Mammary epithelial cell (primary cell): ENCODE results near the gene PRKCA.

ENCODE experiments used
- EZH2 ChIP-seq: IDR thresholded peaks from 2 replicates; pipeline ENCODE4 v1.6.1; 2012; ENCODE audit warnings: low read length, inconsistent platforms, borderline replicate concordance
- TF ChIP-seq, protein P1 (sequence below), 2 donors: IDR thresholded peaks in 1 of 2; conservative IDR thresholded peaks in 1 of 2; 2 replicates each; pipeline ENCODE4 v1.5.1; 2011 to 2012; ENCODE audit warnings: inconsistent platforms in 2 of 2, low read length in 2 of 2, mild to moderate bottlenecking in 2 of 2, control low read depth in 1 of 2, low read depth in 1 of 2; ENCODE audit not compliant: insufficient read depth in 1 of 2; ENCODE audit errors: extremely low read depth in 1 of 2

DNA sequence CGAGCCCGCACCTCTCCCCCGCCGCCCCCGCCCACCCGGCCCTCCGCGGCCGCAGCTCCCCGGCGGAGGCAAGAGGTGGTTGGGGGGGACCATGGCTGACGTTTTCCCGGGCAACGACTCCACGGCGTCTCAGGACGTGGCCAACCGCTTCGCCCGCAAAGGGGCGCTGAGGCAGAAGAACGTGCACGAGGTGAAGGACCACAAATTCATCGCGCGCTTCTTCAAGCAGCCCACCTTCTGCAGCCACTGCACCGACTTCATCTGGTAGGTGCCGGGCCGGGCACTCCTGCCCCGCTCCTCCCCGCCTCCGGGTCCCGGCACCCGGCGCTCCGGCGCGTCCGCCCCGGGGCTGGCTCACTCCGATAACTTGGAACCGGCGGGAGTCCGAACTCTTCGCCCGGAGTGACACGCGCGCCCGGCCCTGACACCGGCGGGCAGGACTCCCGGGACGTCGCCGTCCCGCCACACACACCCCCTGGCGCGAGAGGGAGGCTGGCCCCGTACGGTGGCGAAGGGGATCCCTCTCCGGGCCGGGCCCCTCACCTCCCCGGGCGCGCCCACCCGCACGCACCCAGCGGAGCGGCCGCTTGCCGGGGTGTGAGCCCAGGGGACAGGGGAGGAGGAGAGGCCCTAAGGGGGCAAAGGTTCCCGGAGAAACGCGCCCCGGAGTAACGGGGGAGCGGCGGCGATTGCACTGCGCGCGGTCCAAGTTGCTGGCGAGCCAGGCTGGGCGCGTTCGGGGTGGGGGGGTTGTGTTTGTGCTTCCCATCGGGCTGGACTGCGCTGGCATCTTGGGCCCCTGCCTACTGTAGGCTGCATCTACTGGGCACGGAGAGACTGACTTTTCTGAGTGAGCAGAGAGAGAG, 581 bp downstream of the PRKCA start:
- TF ChIP-seq, protein P1, sequence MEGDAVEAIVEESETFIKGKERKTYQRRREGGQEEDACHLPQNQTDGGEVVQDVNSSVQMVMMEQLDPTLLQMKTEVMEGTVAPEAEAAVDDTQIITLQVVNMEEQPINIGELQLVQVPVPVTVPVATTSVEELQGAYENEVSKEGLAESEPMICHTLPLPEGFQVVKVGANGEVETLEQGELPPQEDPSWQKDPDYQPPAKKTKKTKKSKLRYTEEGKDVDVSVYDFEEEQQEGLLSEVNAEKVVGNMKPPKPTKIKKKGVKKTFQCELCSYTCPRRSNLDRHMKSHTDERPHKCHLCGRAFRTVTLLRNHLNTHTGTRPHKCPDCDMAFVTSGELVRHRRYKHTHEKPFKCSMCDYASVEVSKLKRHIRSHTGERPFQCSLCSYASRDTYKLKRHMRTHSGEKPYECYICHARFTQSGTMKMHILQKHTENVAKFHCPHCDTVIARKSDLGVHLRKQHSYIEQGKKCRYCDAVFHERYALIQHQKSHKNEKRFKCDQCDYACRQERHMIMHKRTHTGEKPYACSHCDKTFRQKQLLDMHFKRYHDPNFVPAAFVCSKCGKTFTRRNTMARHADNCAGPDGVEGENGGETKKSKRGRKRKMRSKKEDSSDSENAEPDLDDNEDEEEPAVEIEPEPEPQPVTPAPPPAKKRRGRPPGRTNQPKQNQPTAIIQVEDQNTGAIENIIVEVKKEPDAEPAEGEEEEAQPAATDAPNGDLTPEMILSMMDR (conservative IDR thresholded peaks at IDR 0.05 in 1 of 2, IDR thresholded peaks at IDR 0.05 in 1 of 2; ENCODE audit: extremely low read depth in 1 of 2, insufficient read depth in 1 of 2, low read depth in 1 of 2, low read length in 2 of 2): peak in 1 of 2 donors; percentile 2
- TF ChIP-seq EZH2: no peak
